NCI-H2107 treated with DMSO at 0.1 percent for 48 hours (cell line): ENCODE measurements around the gene ZNF516.

ENCODE experiments used
- DNase-seq: peaks from one replicate; lab custom pipeline; 2025; ENCODE audit not compliant: unreplicated experiment; lab: John Stamatoyannopoulos, UW

ZNF516 gene

DNA sequence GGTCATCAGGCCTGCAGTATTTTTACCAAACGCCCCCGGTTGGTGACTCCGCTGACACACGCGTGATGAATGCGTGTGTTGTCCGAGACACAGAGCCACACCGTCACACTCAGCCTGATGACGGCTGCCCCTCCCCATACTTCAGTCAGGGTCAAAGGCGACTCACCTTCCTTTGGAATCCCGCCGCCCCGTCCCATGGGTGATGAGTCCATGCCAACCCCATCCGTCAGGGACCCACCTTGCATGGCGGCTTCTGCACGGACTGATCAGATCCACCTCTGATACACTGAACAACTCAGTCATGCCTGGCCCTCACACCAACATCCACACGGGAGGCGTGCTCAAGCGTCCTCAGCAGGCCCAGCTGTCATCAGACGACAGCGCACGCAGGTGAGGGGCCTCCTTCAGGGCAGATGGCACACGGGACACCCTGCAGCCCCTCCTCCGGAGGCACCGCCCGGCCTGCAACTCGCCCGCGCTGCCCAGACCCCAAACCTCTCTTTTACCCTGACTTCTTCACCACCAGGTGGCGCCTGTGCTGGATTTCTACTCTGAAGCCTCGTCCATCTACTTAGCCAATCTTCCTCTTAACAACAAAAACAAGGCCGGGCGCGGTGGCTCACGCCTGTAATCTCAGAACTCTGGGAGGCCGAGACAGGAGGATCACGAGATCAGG lies 89.2 kb downstream of the ZNF516 start:
- DNase-seq: no peak

DNA sequence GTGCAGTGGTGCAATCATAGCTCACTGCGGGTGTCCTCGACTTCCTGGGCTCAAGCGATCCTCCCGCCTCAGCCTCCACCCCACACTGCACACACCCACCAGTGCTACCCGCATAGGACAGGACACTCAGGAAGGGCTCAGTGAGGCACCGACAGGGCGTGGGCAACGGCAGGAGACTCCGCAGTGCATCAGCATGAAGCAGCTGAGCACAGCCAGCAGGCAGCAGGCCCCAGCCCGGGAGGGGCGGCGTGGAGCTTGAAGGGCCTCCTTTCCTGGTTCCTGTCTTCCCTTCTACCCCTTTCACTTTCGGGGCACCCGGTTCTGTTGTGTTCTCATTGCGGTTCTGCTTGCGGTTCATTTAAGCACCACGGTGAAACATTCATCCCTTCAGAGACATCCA lies 89.8 kb downstream of the ZNF516 start:
- DNase-seq: no peak

DNA sequence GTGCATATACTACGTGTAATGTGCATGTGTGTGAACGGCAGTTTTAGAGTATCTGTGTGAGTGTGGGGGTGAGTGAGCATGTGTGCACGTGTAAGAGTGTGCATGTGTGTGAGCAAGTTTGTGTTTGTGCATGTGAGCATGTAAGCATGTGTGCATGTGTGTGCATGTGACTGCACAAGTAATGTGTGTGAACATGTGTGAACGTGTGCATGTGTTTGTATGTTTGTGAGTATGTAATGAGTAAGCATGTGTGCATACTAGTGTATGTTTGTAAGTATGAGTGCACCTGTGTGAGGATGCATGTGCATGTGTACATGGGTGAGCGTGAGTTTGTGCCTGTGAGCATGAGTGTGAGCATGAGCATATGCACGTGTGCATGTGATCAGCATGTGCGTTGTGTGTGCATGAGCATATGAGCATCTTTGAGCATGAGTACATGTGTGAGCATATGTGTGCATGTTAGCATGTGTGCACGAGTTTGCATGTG lies 90.7 kb downstream of the ZNF516 start:
- DNase-seq: no peak

DNA sequence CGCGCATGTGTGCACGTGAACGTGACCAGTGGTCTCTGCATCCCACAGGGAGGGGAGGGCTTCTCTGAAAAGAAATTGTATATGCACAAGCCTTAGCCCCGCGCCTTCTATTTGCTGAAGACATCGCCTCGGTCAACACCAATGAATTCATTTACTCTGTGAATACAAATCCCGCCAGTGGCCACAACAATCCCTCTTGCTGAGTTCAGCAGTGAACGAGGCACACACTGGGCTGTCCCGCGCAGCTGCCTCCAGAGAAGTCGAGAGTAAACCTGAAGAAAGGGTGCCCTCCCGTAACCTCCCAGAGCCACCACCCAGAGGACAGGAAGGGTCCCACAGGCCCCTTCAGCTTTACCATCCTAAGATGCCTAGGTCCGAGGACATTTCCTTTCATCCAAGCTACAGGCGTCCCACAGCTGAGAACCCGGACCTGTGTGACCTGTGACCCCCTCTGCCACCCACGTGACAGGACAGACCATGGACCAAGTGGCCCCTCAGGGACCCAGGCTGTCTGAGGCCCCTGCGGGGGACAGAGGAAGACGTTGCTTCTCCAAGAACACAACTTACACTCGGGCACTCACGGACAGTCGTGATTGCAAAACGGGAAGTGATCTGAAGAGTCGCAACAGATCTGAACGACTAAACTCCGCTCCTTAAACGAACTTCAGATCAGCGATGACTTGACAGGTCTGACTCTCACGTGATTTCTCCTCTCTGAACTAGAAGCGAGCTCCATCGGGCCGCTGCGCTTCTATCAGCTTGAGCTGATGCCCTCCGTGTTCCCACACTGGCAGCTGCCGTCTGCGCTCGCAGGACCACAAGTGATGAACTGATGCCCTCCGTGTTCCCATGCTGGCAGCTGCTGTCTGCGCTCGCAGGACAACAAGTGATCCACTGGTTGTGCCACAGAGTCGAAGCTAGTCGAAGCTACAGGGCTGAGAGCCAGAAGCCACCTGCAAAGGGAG lies 92.7 kb downstream of the ZNF516 start:
- no peak for DNase-seq

DNA sequence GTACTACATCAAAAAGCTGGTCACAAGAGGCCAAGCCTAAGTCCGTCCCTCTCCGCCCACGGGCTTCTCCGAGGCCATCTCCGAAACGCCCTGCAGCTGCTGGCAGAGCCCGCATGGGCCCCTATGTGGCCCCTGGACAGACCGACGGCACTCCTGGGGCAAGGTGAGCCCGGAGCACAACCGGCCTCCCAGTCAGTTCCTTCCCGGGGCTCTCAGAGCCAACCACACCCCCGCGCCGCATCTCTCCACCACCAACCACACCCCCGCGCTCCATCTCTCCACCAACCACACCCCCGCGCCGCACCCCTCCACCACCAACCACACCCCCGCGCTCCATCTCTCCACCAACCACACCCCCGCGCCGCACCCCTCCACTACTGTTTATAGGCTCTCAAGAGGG lies 93.5 kb downstream of the ZNF516 start:
- DNase-seq: no peak

DNA sequence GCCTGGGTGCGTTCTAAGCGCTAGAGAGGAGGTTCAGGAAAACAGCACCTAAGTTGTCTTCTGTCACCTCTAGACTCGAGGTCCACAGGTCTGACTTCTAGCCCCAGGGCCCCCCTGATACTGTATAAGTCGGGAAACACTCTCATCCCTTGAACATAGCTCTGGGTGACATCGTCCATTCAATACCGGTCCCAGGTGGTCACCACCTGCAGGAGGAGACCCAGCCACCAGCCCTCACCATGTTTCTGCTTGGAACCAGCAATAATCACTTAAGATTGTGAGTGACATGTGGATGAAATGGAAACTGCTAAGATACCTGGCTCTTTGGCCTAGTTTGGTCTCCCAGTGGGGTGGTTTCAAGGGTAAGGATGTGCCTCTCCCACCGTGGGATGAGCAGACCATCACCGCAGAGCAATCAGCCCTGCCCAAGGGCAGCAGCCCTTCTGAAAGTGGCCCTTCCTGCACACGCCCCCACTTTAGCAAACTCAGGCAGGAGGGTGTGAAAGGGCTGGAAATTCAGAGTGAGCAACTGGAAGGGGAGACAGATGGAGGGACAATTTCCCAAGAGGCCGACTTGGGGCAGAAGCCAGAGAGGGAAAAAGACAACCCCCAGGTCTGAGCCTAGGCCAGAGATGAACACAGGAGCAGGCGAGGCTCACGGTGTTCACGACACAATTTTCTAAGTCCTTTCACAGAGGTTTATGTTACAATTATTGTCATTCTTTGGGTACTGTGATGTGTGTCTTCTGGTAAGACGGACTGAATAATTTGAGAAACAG lies 95.2 kb downstream of the ZNF516 start:
- DNase-seq: no peak

DNA sequence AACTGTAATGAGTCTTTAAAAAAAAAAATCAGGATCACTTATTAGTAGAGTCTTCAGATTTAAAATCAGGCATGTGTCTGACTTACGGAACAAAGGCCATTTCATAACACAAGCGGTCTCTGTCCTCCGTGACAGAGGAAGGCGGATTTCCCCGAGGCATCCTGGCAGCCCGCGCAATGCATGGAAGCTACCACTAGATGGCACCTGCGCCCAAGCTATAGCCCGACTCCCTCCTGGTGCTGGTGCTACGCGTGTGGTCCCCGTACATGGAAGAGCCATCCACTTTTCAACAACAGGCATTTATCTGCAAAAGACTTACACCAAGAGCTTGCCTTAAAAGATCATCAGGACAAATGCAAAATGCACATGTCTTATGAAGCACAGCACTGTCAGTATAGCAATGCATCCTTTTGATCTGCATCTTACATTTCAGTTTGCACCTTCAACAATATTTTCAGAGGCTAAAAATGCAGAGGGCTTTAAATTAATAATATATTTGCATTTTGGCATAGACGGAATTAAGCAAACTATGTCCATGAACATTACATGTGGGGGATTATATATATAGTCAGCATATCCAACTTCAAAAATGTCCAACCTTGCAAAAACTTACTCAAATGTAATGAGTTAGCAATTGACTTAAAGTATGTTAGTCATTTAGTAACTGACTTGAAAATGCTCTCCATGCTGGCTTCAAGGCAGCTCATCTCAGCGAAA lies 96.0 kb downstream of the ZNF516 start:
- peak; percentile 86 for DNase-seq

DNA sequence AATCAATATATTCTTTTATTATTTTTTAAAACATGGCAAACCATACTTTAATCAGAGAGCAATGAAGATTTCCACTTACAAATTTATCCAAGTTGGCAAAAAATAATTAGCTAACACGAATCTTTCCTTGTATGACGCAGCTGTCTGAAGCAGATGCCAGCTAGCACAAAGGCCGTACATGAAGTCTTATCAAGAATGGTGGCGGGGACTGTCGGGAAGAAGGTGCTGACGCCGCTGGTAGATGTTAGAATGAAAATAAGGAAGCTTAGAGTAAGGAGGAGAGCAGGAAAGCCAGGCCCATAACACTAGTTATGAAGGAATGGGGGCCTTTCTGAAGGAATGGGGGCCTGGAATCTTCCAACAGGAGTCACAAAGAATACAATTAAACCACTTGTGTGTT lies 96.7 kb downstream of the ZNF516 start:
- DNase-seq: no peak

DNA sequence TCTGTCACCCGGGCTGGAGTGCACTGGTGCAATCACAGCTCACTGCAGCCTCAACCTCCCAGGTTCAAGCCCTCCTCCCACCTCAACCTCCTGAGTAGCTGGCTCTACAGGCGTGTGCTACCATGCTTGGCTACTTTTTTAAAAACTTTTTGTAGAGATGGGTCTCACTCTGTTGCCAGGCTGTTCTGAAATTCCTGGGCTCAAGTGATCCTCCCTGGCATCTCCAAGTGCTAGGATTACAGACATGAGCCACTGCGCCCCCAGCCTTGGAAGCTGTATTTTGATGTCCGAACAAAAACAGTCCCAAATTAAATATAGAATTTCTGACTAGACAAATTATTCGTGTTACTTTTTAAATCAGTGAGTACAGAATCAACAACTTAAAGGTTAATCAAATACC lies 97.4 kb downstream of the ZNF516 start:
- DNase-seq: no peak

DNA sequence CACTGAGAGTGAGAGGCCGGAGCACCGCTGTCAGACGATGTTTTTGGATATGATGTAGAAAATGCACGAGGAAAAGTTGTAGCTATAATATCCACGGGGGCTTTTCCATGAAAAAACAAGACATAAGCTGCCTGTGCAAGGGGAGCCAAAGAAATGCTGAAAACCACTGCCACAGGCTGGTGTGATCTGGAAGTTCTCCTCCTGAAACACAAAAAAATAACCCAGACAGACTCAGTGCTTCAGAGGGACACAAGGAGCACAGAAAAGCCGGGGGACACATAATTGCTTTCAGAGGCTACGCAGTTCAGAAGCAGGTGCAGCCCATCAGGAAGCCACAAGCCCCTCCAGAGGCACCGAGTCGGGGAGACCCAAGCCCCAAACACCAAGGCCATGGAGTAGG lies 98.2 kb downstream of the ZNF516 start:
- DNase-seq: no peak

DNA sequence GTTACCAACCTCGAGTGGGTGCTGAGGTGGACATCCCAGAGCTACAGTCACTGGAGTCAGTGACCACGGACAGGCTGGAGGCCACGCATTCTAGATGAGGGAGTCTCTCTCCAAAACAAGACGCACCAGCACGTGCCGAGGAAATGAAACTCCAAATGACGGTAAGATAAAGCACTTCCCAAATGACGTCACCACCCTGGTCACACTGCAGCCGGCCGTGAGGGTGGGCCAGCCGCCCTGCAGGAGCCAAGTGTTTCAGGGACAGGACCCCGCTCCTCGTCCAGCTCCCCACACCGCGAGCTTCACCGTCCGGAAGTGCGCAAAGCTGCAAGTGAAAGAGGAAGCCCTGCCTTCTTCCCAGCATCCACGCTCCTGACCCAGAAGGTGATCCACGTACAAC lies 99.4 kb downstream of the ZNF516 start:
- DNase-seq: no peak

DNA sequence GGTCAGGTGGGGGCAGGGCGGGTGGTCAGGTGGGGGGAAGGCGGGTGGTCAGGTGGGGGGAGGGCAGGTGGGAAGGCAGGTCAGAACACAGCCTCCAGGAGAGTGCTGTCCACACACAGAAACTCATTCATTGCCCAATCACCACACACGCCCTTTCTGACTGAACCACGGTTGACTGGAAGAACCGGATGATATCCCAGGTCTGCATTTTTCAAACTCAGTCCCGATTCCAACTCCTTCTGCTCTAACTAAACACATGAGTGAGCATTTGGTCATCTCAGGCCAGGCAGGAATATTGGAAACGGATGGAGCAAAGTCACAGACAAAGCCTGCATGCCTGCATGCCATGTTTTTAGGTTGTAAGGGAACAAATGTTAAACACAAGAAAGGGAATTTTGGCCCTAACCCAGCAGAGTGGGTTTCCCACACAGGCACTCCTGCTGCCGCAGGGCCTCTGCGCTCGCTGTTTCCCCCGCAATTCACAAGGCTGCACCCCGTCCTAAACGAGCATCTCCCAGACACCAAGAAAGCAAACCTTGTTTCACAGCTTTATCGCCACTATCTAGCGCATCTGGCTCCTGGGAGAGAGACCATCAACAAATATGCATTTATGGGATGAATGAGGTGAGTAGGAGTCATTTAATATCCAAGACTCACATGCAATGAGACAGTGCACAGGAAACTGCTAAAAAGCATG lies 100.1 kb downstream of the ZNF516 start:
- DNase-seq: no peak

DNA sequence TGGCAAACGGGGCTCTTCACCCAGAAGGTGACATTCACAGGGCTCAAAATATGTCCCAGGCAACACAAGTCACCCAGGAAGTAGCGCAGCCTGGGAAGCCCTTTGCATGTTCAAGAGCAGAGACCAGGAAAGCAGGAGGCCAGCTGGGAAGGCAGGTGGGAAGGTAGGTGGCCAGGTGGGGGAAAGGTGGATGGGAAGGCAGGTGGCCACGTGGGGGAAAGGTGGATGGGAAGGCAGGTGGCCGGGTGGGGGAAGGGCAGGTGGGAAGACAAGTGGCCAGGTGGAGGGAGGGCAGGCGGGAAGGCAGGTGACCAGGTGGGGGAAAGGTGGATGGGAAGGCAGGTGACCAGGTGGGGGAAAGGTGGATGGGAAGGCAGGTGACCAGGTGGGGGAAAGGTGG lies 102.7 kb downstream of the ZNF516 start:
- no peak for DNase-seq

DNA sequence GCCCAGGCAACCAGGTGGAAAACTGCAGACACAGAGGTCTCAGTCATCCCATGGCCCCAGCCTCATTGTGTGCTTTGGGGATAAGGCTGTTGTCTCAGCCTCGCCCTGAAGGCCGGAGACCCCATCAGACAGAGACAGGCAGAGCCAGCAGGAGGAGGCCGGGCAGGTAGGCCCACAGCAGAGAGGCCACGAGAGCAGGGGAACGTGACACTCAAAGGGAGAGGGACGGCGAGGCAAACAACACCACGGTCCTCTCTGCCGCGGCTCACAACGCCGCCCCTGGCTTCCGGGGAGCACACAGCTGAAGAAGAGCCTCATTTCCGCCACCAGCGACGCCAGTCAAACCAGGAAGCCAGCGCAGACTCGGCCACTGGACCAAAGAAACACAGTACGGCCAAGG lies 103.3 kb downstream of the ZNF516 start:
- DNase-seq: no peak

DNA sequence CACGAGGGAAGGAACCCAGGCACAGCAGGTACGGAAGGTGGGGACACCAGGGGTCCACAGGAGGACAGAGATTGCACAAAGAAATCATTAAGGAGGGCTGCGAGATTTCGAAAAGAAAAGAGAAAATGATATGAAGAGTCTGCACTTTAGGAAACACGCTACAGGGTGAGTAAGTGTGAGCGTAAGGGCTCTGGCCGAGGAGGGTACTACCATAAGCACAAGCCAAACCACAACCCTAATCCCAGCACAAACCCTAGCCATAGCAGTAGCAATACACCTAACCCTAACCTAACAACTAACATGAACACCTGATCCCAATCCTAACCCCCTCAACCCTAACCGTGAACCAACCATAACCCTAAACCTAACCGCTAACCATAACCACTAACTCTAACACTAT lies 104.0 kb downstream of the ZNF516 start:
- DNase-seq: no peak

DNA sequence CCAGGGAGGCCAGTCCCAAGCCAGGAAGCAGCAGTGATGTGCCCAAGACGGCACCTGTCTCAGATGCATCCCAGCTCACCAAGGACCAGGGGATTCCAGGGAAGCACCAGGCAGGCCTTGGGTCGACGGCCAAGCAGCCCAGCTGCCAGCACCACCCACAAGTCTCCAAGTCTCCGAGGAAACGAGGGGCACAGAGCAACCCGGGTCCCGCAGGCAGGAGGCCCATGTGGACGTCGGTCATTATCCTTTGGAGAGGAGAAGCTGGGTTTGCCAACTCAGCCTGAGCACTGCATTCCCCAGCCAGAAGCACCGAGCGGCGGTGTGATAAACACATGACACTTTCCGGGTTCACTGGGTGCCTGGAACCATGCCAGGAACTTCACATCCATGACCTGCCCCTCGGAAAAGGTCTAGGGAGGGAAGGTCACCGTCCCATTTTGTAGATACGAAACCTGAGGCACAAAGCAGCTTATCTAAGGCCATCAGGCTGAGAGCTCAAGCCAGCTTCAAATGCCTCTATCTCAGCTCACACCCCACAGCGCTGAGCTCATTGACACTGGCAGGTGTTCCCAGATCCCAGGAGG lies 104.5 kb downstream of the ZNF516 start:
- DNase-seq: no peak

DNA sequence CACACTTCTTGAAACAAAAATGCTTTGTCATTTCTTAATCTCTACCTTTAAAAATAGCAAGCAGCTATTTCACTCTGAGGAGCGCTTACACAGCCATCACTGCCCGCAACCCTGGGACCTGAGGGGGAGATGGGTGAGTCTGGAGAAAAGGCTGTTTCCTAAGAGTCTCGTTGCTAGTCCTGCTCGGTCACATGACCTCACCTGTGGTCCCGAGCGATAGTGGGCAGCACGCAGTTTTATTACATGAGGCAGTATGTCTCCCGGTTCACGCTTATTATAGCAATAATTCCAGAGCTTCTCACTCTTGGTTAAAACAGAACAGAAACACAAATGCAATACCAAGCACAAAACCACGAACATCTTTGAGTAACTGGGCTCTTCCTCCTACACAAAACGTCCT lies 105.3 kb downstream of the ZNF516 start:
- no peak for DNase-seq

DNA sequence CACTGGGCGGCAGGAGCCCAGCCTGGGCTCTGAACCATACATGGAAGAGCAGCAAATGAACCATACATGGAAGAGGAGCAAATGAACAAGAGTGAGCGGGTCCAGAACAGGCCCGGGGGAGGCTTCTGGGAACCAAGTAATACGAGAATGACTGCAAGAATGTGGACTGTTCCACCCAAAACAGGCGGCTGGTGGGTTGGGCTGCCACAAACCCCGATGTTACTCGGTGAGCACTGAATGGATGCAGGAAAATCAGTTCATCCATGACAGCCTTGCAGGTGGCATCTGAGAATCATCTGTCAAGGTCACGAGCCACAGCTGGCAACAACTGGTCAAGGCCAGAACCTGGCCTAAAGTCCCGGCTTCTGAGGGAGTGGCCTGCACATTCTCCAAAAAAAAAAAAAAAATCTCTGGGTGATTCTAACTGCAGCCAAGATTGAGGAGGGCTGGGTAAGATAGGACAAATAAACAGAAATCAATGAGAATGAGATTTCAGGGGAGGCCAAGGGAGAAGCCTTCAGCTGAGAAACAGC lies 106.1 kb downstream of the ZNF516 start:
- no peak for DNase-seq

DNA sequence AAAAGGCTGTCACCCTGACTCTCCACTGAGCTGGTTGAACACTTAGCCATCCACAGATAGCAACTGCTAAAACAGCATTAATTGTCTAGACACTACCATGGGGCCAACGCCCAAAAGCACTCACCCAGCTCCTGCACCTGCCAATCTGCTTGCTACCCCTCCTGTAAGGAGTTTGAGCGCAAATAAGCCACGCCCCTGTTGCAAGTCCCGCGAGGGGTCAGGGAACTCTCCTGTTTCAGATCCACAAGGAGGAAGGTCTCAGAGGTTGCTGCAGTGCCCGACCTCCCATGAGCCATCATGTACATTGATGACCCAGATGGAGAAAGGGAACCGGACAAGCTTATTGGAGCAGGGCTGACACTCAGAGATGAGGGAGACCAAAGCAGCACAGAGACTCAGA lies 106.8 kb downstream of the ZNF516 start:
- no peak for DNase-seq

DNA sequence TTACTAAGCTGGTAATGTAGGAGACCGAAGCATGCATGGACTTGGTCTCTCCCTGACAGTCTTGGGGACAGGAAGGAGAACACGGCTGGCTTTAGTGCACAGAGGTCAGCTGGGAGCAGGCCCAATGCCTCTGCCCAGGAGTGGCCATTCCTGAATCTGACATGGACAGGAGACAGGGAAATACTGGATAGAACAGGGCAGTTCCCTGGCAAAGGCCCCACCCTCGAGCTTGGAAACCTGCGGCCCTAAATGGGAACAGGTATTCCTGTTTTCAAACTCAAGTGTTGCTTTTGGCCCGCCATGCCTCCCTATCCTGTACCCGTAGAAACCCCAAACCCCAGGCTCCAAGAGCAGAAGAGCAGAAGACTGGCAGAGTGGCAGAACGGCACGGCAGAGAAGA lies 107.4 kb downstream of the ZNF516 start:
- no peak for DNase-seq
